Smooth muscle cell (in vitro differentiated cells): ENCODE measurements around the gene NRXN3. TPM values are rescaled to one million over a fixed set of nuclear protein-coding genes. Genes with fewer than 3 reads are reported as not detected.

ENCODE experiments used
- DNase-seq: peaks from one replicate; lab custom pipeline; 2025; ENCODE audit not compliant: unreplicated experiment; lab: John Stamatoyannopoulos, UW
- H2AFZ ChIP-seq: fragments of 200-600 bp; sonication (generic); 2 replicates; pipeline ENCODE4 v1.6.0; 2016; ENCODE audit warnings: antibody characterized with exemption, low read depth, mild to moderate bottlenecking
- H3F3A ChIP-seq: fragments of 200-600 bp; sonication (generic); 2 replicates; pipeline ENCODE4 v1.6.0; 2017; ENCODE audit warnings: antibody characterized with exemption, low read depth
- H3K27ac ChIP-seq: fragments of 200-600 bp; sonication (generic); 2 replicates; pipeline ENCODE4 v1.5.1; 2016; ENCODE audit warnings: low read depth, mild to moderate bottlenecking
- H3K27me3 ChIP-seq: fragments of 200-600 bp; sonication (generic); 2 replicates; pipeline ENCODE4 v1.6.1; 2016; ENCODE audit warnings: low read depth, mild to moderate bottlenecking
- H3K36me3 ChIP-seq: fragments of 200-600 bp; sonication (generic); 2 replicates; pipeline ENCODE4 v1.5.1; 2016; ENCODE audit warnings: low read depth
- H3K4me1 ChIP-seq: fragments of 200-600 bp; sonication (generic); 2 replicates; pipeline ENCODE4 v1.5.1; 2016; ENCODE audit warnings: low read depth
- H3K4me2 ChIP-seq: fragments of 200-600 bp; sonication (generic); 2 replicates; pipeline ENCODE4 v1.6.0; 2016; ENCODE audit warnings: mild to moderate bottlenecking
- H3K4me3 ChIP-seq: fragments of 200-600 bp; sonication (generic); 2 replicates; pipeline ENCODE4 v1.5.1; 2016; ENCODE audit warnings: mild to moderate bottlenecking
- H3K79me2 ChIP-seq: fragments of 200-600 bp; sonication (generic); 2 replicates; pipeline ENCODE4 v1.6.0; 2016; ENCODE audit warnings: low read depth, mild to moderate bottlenecking
- H3K9ac ChIP-seq: fragments of 200-600 bp; sonication (generic); 2 replicates; pipeline ENCODE4 v1.6.0; 2016; ENCODE audit warnings: low read depth
- H3K9me3 ChIP-seq: fragments of 200-600 bp; sonication (generic); replicated peaks from 2 replicates; pipeline ENCODE4 v1.5.1; 2016; ENCODE audit warnings: low read depth
- H4K20me1 ChIP-seq: fragments of 200-600 bp; sonication (generic); 2 replicates; pipeline ENCODE4 v1.6.0; 2016; ENCODE audit warnings: low read depth
- CTCF ChIP-seq: fragments of 200-600 bp; sonication (generic); IDR thresholded peaks from 2 replicates; pipeline ENCODE4 v1.5.1; 2017; ENCODE audit warnings: borderline replicate concordance, mild to moderate bottlenecking, antibody characterized with exemption; ENCODE audit not compliant: insufficient read depth, poor library complexity, severe bottlenecking
- WGBS: methylation state at CpG from one replicate; pipeline ENCODE4 v1.1.7; 2016; ENCODE audit warnings: low lambda C conversion rate; 5-methylcytosine and 5-hydroxymethylcytosine counted together
- polyA plus RNA-seq: library from polyadenylated mRNA; unstranded; fragments of >200 nt; fragmentation: Nextera tagmentation; extraction: Ambion mirVana; gene quantifications from 2 replicates; pipeline ENCODE4 v1.2.1, GENCODE V29; 2016
- total RNA-seq: library from RNA; depleted of rRNA; stranded (reverse); fragments of >200 nt; gene quantifications from 2 replicates; pipeline ENCODE4 v1.2.3, GENCODE V29; 2014

The NRXN3 gene
- total and polyA plus RNA-seq, 2 experiments from 2014 or later = 1.2 to 7.0 TPM

- no peak for TF ChIP-seq CTCF
- Histone ChIP-seq H3K4me2 (no peak overlapping the region), H4K20me1 (no peaks in the 10 kb centered on the region), H3F3A (no peaks in the 10 kb centered on the region), H3K79me2 (no peaks in the 10 kb centered on the region), H3K9me3 (no peaks in the 10 kb centered on the region), H3K4me1 (peaks cover 23% of the 10 kb centered on the region), H3K4me3 (no peak overlapping the region), H3K27ac (no peak overlapping the region), H3K9ac (no peak overlapping the region), H2AFZ (no peak overlapping the region), H3K36me3 (no peaks in the 10 kb centered on the region), H3K27me3 (no peaks in the 10 kb centered on the region)
- 77% methylated on average over 7 of the region's 7 CpGs for whole genome bisulfite sequencing
- no peak for DNase-seq
Measured at GRCh38 chr14:79136071-79137044, 966.2 kb downstream of the NRXN3 start.

GRCh38 chr14:79137045-79137430 is 966.9 kb downstream of the NRXN3 start:
- 88% methylated on average over 2 of the region's 2 CpGs for WGBS
- no peaks in the 10 kb centered on the region for H3K9me3 ChIP-seq
- no peak for DNase-seq

GRCh38 chr14:79137836-79138235 is 967.7 kb downstream of the NRXN3 start:
- Histone ChIP-seq H3K9me3 (no peaks in the 10 kb centered on the region), H3F3A (no peaks in the 10 kb centered on the region), H3K9ac (no peak overlapping the region), H3K36me3 (no peaks in the 10 kb centered on the region), H3K4me3 (no peak overlapping the region), H3K27ac (no peak overlapping the region), H3K27me3 (no peaks in the 10 kb centered on the region), H3K4me1 (peaks cover 23% of the 10 kb centered on the region), H2AFZ (no peak overlapping the region), H3K79me2 (no peaks in the 10 kb centered on the region), H4K20me1 (no peaks in the 10 kb centered on the region), H3K4me2 (no peak overlapping the region)
- TF ChIP-seq CTCF = no peak
- DNase-seq = no peak
- WGBS = 85% methylated on average over 3 of the region's 3 CpGs

More at GRCh38 chr14:79137045-79137430, 966.9 kb downstream of the NRXN3 start:
- Histone ChIP-seq H3K79me2 (no peaks in the 10 kb centered on the region), H3K36me3 (no peaks in the 10 kb centered on the region), H3K4me2 (no peak overlapping the region), H3K27me3 (no peaks in the 10 kb centered on the region), H3K27ac (no peak overlapping the region), H4K20me1 (no peaks in the 10 kb centered on the region), H2AFZ (no peak overlapping the region), H3K4me1 (peaks cover 23% of the 10 kb centered on the region), H3K4me3 (no peak overlapping the region), H3K9ac (no peak overlapping the region), H3F3A (no peaks in the 10 kb centered on the region)
- no peak for TF ChIP-seq CTCF
